Kidney (tissue), 14 donors: ENCODE data around the gene WDR81. TPM values are rescaled to one million over a fixed set of nuclear protein-coding genes. Genes with fewer than 3 reads are reported as not detected.

Source experiments
- DNase-seq, 5 donors: peaks; one replicate each; pipeline ENCODE4 v3.0.0-alpha.2; 2013 to 2020
- FAIRE-seq: peaks from 2 replicates; lab custom pipeline; 2012; peaks lifted over from hg19 to GRCh38; lab: Jason Lieb, UNC
- H3K27ac ChIP-seq, 2 donors: one replicate each; pipeline ENCODE4 v1.7.0; 2013; ENCODE audit warnings: low read depth in 2 of 2, low read length in 2 of 2, inconsistent platforms in 1 of 2
- H3K27me3 ChIP-seq: one replicate; pipeline ENCODE4 v1.7.1; 2013; ENCODE audit warnings: low read length, inconsistent platforms; ENCODE audit not compliant: control insufficient read depth, insufficient read depth
- H3K36me3 ChIP-seq, 3 donors: one replicate each; pipeline versions ENCODE4 v1.7.0 to v1.7.1; 2013; ENCODE audit warnings: low read length in 3 of 3, control low read depth in 1 of 3, inconsistent platforms in 1 of 3; ENCODE audit not compliant: insufficient read depth in 3 of 3, control insufficient read depth in 2 of 3
- H3K4me1 ChIP-seq, 3 donors: one replicate each; pipeline versions ENCODE4 v1.7.0 to v1.7.1; 2013; ENCODE audit warnings: low read length in 3 of 3, inconsistent platforms in 1 of 3, low read depth in 1 of 3; ENCODE audit not compliant: control insufficient read depth in 2 of 3, insufficient read depth in 2 of 3
- H3K4me3 ChIP-seq, 3 donors: one replicate each; pipeline versions ENCODE4 v1.7.0 to v1.8.1; 2013; ENCODE audit warnings: low read length in 3 of 3, control low read depth in 1 of 3, inconsistent platforms in 1 of 3
- H3K9ac ChIP-seq, 3 donors: one replicate each; pipeline versions ENCODE4 v1.7.0 to v1.7.1; 2013; ENCODE audit warnings: low read length in 3 of 3, control low read depth in 1 of 3, inconsistent platforms in 1 of 3
- H3K9me3 ChIP-seq, 3 donors: one replicate each; pipeline versions ENCODE4 v1.7.0 to v1.7.1; 2013; ENCODE audit warnings: low read length in 3 of 3, control low read depth in 1 of 3, inconsistent platforms in 1 of 3; ENCODE audit not compliant: control insufficient read depth in 2 of 3, insufficient read depth in 1 of 3
- CTCF ChIP-seq: IDR thresholded peaks from 3 replicates; pipeline ENCODE4 v1.5.1; 2012; ENCODE audit warnings: mild to moderate bottlenecking, moderate library complexity, borderline replicate concordance; ENCODE audit not compliant: insufficient read depth; ENCODE audit errors: extremely low read depth
- intact Hi-C: fragments of 100-400 bp; cut with DNase I; formaldehyde crosslinking; loops from one replicate; pipeline ENCODE4 v1.11.1; 2022
- polyA plus RNA-seq: library from polyadenylated mRNA; stranded (reverse); fragments of 350-450 nt; fragmentation: Illumina TruSeq; extraction: RNeasy Lipid Tissue Mini Kit (QIAGEN cat#74804); gene quantifications from one replicate; pipeline ENCODE4 v1.2.3, GENCODE V29; 2014; ENCODE audit warnings: low read depth, low replicate concordance; ENCODE audit not compliant: insufficient read depth
- total RNA-seq: library from RNA; stranded (reverse); fragmentation: NEBNext Ultra II Directional; extraction: Animal tissue kit (Norgen Biotek cat#: 25700); gene quantifications from one replicate; pipeline ENCODE4 v1.2.1, GENCODE V29; 2021
- donor health status: control.
- donor health status: control.
- donor health status: control.
- donor health status: control.
- donor health status: control.
- donor health status: DM: yes; HTN: yes; CAD: no.
- donor health status: Normal renal cell carcinoma (clear cell type).

Gene WDR81
- total and polyA plus RNA-seq, 2 donors from 2014 or later, result 16.1 to 28.5 TPM

GRCh38 chr17:1783834-1784611 is 59.5 kb downstream of the WDR81 start:
- peaks cover 0 to 22% (median 7%) of the 10 kb centered on the region in 3 donors for H3K4me1 ChIP-seq
- FAIRE-seq (no peak), DNase-seq (peak in 4 of 5 donors; percentile 47 to 83 (median 78))
- TF ChIP-seq CTCF, result peak; percentile 58
- peak overlapping the region in 1 of 3 donors; percentile 11 for H3K4me3 ChIP-seq
- no peaks in the 10 kb centered on the region for H3K27me3 ChIP-seq
- intact Hi-C loops, result no loop called here
- H3K27ac ChIP-seq, result peak overlapping the region; percentile 80 to 89
- H3K36me3 ChIP-seq, result peaks cover 0 to 18% (median 0%) of the 10 kb centered on the region in 3 donors
- H3K9ac ChIP-seq, result peak overlapping the region in 1 of 3 donors; percentile 24
- H3K9me3 ChIP-seq, result no peaks in the 10 kb centered on the region

- no peak overlapping the region for H3K9ac ChIP-seq
- no peak for TF ChIP-seq CTCF
- H3K27me3 ChIP-seq, result no peaks in the 10 kb centered on the region
- intact Hi-C loops, result no loop called here
- no peak overlapping the region for H3K27ac ChIP-seq
- no peaks in the 10 kb centered on the region for H3K9me3 ChIP-seq
- FAIRE-seq, result no peak
- H3K4me3 ChIP-seq, result no peak overlapping the region
- H3K36me3 ChIP-seq, result peaks cover 0 to 18% (median 0%) of the 10 kb centered on the region in 3 donors
- H3K4me1 ChIP-seq, result peaks cover 0 to 22% (median 7%) of the 10 kb centered on the region in 3 donors
- peak in 1 of 5 donors; percentile 26 for DNase-seq
These were observed 61.4 kb downstream of the WDR81 start for GRCh38 chr17:1785930-1786329.

GRCh38 chr17:1786708-1787107 is 62.2 kb downstream of the WDR81 start:
- peak overlapping the region in 1 of 2 donors; percentile 9 for H3K27ac ChIP-seq
- H3K4me1 ChIP-seq, result peaks cover 0 to 22% (median 7%) of the 10 kb centered on the region in 3 donors
- H3K9ac ChIP-seq, result no peak overlapping the region
- TF ChIP-seq CTCF, result no peak
- DNase-seq (peak in 1 of 5 donors; percentile 13), FAIRE-seq (no peak)
- H3K4me3 ChIP-seq, result no peak overlapping the region
- H3K9me3 ChIP-seq, result no peaks in the 10 kb centered on the region
- no peaks in the 10 kb centered on the region for H3K27me3 ChIP-seq
- H3K36me3 ChIP-seq, result peaks cover 0 to 12% (median 0%) of the 10 kb centered on the region in 3 donors
- intact Hi-C loops, result no loop called here
